ENCODE data around the gene ITPA. TPM values are rescaled to one million over a fixed set of nuclear protein-coding genes. Genes with fewer than 3 reads are reported as not detected.

ITPA gene
- total RNA-seq, 1 experiment from 2014 or later, result 117 TPM

GRCh38 chr20:3172933-3173609 lies 36.2 kb upstream of the ITPA start, which contains the start of gene LZTS3:
TSS of gene LZTS3 (minus strand) at chr20:3173549. CDS start at chr20:3167163, 6,386 bp downstream.
- ATAC-seq (peak; percentile 32), DNase-seq (peak; percentile 35)
- no peaks in the 10 kb centered on the region for H3K36me3 ChIP-seq (ENCODE audit: low read depth, low read length)
- no peaks in the 10 kb centered on the region for H3K9me2 ChIP-seq (replicated peaks; ENCODE audit: low read length)
- TF ChIP-seq CTCF (conservative IDR thresholded peaks at IDR 0.05; ENCODE audit: low read depth, low read length), result no peak
- TF ChIP-seq EZH2phosphoT487 (IDR thresholded peaks at IDR 0.05; ENCODE audit: borderline replicate concordance, low read length), result no peak
- TF ChIP-seq EZH2 (IDR thresholded peaks at IDR 0.05; ENCODE audit: low read length, unreplicated experiment), result no peak
- BruUV-seq (replicated peaks), result no TSS peak
- H3K4me2 ChIP-seq (ENCODE audit: low read length), result peak within 1 kb of the TSS; percentile 89
- no peaks in the 10 kb centered on the region for H4K20me1 ChIP-seq (ENCODE audit: low read length)
- H3K9ac ChIP-seq (ENCODE audit: low read length), result peak within 1 kb of the TSS; percentile 41
- H3K27ac ChIP-seq (ENCODE audit: low read length), result no peak within 1 kb of the TSS
- intact Hi-C loops (cut with micrococcal nuclease), result loop anchor here (1.0 kb wide), 1 partner anchor 31 kb away; the partner anchor contains the start of gene DDRGK1
- no peaks in the 10 kb centered on the region for H3F3A ChIP-seq (ENCODE audit: low read length, unreplicated experiment)
- H3K79me2 ChIP-seq (ENCODE audit: low read length), result no peaks in the 10 kb centered on the region
- no peaks in the 10 kb centered on the region for H3K9me3 ChIP-seq (ENCODE audit: low read length)
- H3K27me3 ChIP-seq (ENCODE audit: low read length), result no peaks in the 10 kb centered on the region
- H3K4me1 ChIP-seq (ENCODE audit: insufficient read depth, low read length), result peaks cover 12% of the 10 kb centered on the region
- CTCF ChIA-PET, result no interaction called here
- POLR2A ChIA-PET (ENCODE audit: unreplicated experiment), result no interaction called here
- peak within 1 kb of the TSS; percentile 100 for H2AFZ ChIP-seq (ENCODE audit: low read length)
- peak within 1 kb of the TSS; percentile 92 for H3K4me3 ChIP-seq (ENCODE audit: low read length)

GRCh38 chr20:3173610-3174441 lies 35.5 kb upstream of the ITPA start:
- H3K36me3 ChIP-seq (ENCODE audit: low read depth, low read length), result no peaks in the 10 kb centered on the region
- H3K4me3 ChIP-seq (ENCODE audit: low read length), result peak overlapping the region; percentile 92
- H3K27me3 ChIP-seq (ENCODE audit: low read length), result no peaks in the 10 kb centered on the region
- H3K9ac ChIP-seq (ENCODE audit: low read length), result peak overlapping the region; percentile 29
- H3K9me3 ChIP-seq (ENCODE audit: low read length), result no peaks in the 10 kb centered on the region
- no peaks in the 10 kb centered on the region for H4K20me1 ChIP-seq (ENCODE audit: low read length)
- POLR2A ChIA-PET (ENCODE audit: unreplicated experiment), result no interaction called here
- peak overlapping the region; percentile 89 for H3K4me2 ChIP-seq (ENCODE audit: low read length)
- H3K79me2 ChIP-seq (ENCODE audit: low read length), result no peaks in the 10 kb centered on the region
- intact Hi-C loops (cut with micrococcal nuclease), result loop anchor here (1.0 kb wide), 1 partner anchor 30 kb away; the partner anchor contains the start of gene DDRGK1
- no peak for TF ChIP-seq EZH2phosphoT487 (IDR thresholded peaks at IDR 0.05; ENCODE audit: borderline replicate concordance, low read length)
- no peak for TF ChIP-seq EZH2 (IDR thresholded peaks at IDR 0.05; ENCODE audit: low read length, unreplicated experiment)
- TF ChIP-seq CTCF (conservative IDR thresholded peaks at IDR 0.05; ENCODE audit: low read depth, low read length), result no peak
- no peaks in the 10 kb centered on the region for H3F3A ChIP-seq (ENCODE audit: low read length, unreplicated experiment)
- H3K27ac ChIP-seq (ENCODE audit: low read length), result no peak overlapping the region
- DNase-seq (peak; percentile 91), ATAC-seq (peak; percentile 82)
- H3K9me2 ChIP-seq (replicated peaks; ENCODE audit: low read length), result no peaks in the 10 kb centered on the region
- BruUV-seq (replicated peaks), result no TSS peak
- H3K4me1 ChIP-seq (ENCODE audit: insufficient read depth, low read length), result peaks cover 12% of the 10 kb centered on the region
- CTCF ChIA-PET, result no interaction called here
- peak overlapping the region; percentile 100 for H2AFZ ChIP-seq (ENCODE audit: low read length)

All from PC-3 (cell line).